ENCODE results near the gene SSR4.

Gene SSR4

GRCh38 chrX:153769158-153769864 lies 25.2 kb upstream of the SSR4 start:
- DNase-seq (ENCODE audit: low read depth in 2 of 2) = no peak

GRCh38 chrX:153769865-153770600 lies 24.4 kb upstream of the SSR4 start:
- no peak for DNase-seq (ENCODE audit: low read depth in 2 of 2)

GRCh38 chrX:153770601-153771414 lies 23.7 kb upstream of the SSR4 start:
- no peak for DNase-seq (ENCODE audit: low read depth in 2 of 2)

GRCh38 chrX:153771415-153772315 lies 22.8 kb upstream of the SSR4 start:
- DNase-seq (ENCODE audit: low read depth in 2 of 2) = no peak

- DNase-seq (ENCODE audit: low read depth in 2 of 2) = no peak
Measured at GRCh38 chrX:153772316-153773217, 21.9 kb upstream of the SSR4 start.

- no peak for DNase-seq (ENCODE audit: low read depth in 2 of 2)
Measured at GRCh38 chrX:153773218-153773611, 21.3 kb upstream of the SSR4 start.

- no peak for DNase-seq (ENCODE audit: low read depth in 2 of 2)
Measured at GRCh38 chrX:153773741-153774575, 20.5 kb upstream of the SSR4 start.

GRCh38 chrX:153774576-153775292 lies 19.7 kb upstream of the SSR4 start:
- no peak for DNase-seq (ENCODE audit: low read depth in 2 of 2)

GRCh38 chrX:153775293-153776119 lies 19.0 kb upstream of the SSR4 start:
- DNase-seq (ENCODE audit: low read depth in 2 of 2) = no peak

GRCh38 chrX:153776120-153776599 lies 18.3 kb upstream of the SSR4 start:
- DNase-seq (ENCODE audit: low read depth in 2 of 2) = no peak

- no peak for DNase-seq (ENCODE audit: low read depth in 2 of 2)
Measured at GRCh38 chrX:153776611-153777045, 17.8 kb upstream of the SSR4 start.

GRCh38 chrX:153777261-153778090 lies 17.0 kb upstream of the SSR4 start:
- no peak for DNase-seq (ENCODE audit: low read depth in 2 of 2)

GRCh38 chrX:153778181-153778580 lies 16.3 kb upstream of the SSR4 start:
- DNase-seq (ENCODE audit: low read depth in 2 of 2) = no peak

- no peak for DNase-seq (ENCODE audit: low read depth in 2 of 2)
Measured at GRCh38 chrX:153778684-153779101, 15.8 kb upstream of the SSR4 start.

GRCh38 chrX:153779891-153780677 lies 14.4 kb upstream of the SSR4 start:
- no peak for DNase-seq (ENCODE audit: low read depth in 2 of 2)
